HAP-1 (cell line): ENCODE measurements around the gene FKBP9.
"Not testable (repeated sequence)": the region's sequence is repeated elsewhere in the genome, so short reads cannot be mapped to it uniquely, and the experiment has no call there.

Experiments used
- DNase-seq, 2 experiments: peaks; one replicate each; pipeline ENCODE4 v3.0.0-alpha.2; 2016 to 2020; ENCODE audit warnings: low spot score in 2 of 2
- H3K27me3 ChIP-seq: fragments of 250-450 bp; sonication (Bioruptor Pico); 2 replicates; pipeline ENCODE4 v1.5.1; 2020; ENCODE audit warnings: low read depth, mild to moderate bottlenecking, moderate library complexity
- H3K36me3 ChIP-seq: fragments of 250-450 bp; sonication (Bioruptor Pico); replicated peaks from 2 replicates; pipeline ENCODE4 v1.5.1; 2020; ENCODE audit warnings: mild to moderate bottlenecking
- H3K4me1 ChIP-seq: fragments of 250-450 bp; sonication (Bioruptor Pico); 2 replicates; pipeline ENCODE4 v1.5.1; 2020; ENCODE audit warnings: mild to moderate bottlenecking
- H3K4me3 ChIP-seq: fragments of 250-450 bp; sonication (Bioruptor Pico); 2 replicates; pipeline ENCODE4 v1.5.1; 2020; ENCODE audit warnings: mild to moderate bottlenecking, moderate library complexity
- H3K9me3 ChIP-seq: fragments of 250-450 bp; sonication (Bioruptor Pico); 2 replicates; pipeline ENCODE4 v1.5.1; 2020; ENCODE audit warnings: mild to moderate bottlenecking, moderate library complexity
- in situ Hi-C: fragments of 300-500 bp; cut with MboI; formaldehyde crosslinking; loops from 3 replicates; pipeline ENCODE4 v1.14.3; 2020; ENCODE audit warnings: low sequenced_read_pairs, inconsistent platforms, mixed read lengths

Gene FKBP9

DNA sequence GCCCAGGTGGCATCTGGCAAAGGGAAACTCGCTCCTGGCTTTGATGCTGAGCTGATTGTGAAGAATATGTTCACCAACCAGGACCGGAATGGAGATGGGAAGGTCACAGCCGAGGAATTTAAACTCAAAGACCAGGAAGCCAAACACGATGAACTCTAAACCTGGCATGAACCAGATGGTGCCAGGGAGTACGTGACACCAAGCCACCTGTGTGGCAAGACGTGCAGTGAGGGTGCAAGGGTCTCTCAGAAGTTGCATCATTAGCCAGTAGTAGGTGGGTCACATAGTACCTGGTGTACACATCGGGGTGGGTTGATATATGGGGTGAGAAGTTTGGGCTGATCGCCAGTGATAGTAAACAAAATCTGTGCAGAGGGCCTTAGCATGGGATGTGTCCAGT lies 48.0 kb downstream of the FKBP9 start:
- in situ Hi-C loops, H3K27me3 ChIP-seq, H3K4me1 ChIP-seq, DNase-seq, H3K4me3 ChIP-seq, H3K9me3 ChIP-seq, H3K36me3 ChIP-seq: not testable (repeated sequence)

- H3K9me3 ChIP-seq, in situ Hi-C loops, H3K4me3 ChIP-seq, DNase-seq, H3K4me1 ChIP-seq, H3K27me3 ChIP-seq, H3K36me3 ChIP-seq: not testable (repeated sequence)
These were observed 48.5 kb downstream of the FKBP9 start for GRCh38 chr7:33005690-33006089.

DNA sequence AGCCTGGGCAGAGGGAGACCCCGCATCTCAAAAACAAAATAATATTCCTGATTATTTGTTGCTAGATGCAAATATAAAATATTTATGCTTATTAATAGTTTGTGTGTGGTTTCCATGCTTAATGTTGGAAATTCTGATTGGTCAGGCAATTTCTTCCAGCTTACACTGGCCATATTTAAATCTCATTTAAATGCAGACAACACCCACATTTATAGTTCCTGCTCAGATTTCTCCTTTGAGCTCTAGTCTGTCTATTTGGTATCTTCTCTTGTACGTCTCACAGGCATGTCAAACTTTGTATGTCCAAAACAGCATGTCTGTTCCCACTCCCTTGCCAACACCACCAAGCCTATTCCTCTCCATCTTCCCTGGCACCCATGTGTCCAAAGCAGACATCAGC lies 52.5 kb downstream of the FKBP9 start:
- DNase-seq = no peak
- no peaks in the 10 kb centered on the region for H3K9me3 ChIP-seq
- H3K4me3 ChIP-seq = no peak overlapping the region
- in situ Hi-C loops = no loop called here
- H3K27me3 ChIP-seq = no peaks in the 10 kb centered on the region
- peaks cover 23% of the 10 kb centered on the region for H3K36me3 ChIP-seq
- H3K4me1 ChIP-seq = no peaks in the 10 kb centered on the region

- peaks cover 42% of the 10 kb centered on the region for H3K36me3 ChIP-seq
- in situ Hi-C loops = no loop called here
- H3K27me3 ChIP-seq = no peaks in the 10 kb centered on the region
- no peaks in the 10 kb centered on the region for H3K9me3 ChIP-seq
- no peaks in the 10 kb centered on the region for H3K4me1 ChIP-seq
- DNase-seq = no peak
- H3K4me3 ChIP-seq = no peak overlapping the region
These were observed 55.1 kb downstream of the FKBP9 start for GRCh38 chr7:33012364-33012763.

- no peaks in the 10 kb centered on the region for H3K27me3 ChIP-seq
- in situ Hi-C loops = no loop called here
- no peak for DNase-seq
- H3K4me1 ChIP-seq = no peaks in the 10 kb centered on the region
- H3K36me3 ChIP-seq = peaks cover 26% of the 10 kb centered on the region
- H3K9me3 ChIP-seq = no peaks in the 10 kb centered on the region
- no peak overlapping the region for H3K4me3 ChIP-seq
These were observed 67.0 kb downstream of the FKBP9 start for GRCh38 chr7:33024189-33024757.

DNA sequence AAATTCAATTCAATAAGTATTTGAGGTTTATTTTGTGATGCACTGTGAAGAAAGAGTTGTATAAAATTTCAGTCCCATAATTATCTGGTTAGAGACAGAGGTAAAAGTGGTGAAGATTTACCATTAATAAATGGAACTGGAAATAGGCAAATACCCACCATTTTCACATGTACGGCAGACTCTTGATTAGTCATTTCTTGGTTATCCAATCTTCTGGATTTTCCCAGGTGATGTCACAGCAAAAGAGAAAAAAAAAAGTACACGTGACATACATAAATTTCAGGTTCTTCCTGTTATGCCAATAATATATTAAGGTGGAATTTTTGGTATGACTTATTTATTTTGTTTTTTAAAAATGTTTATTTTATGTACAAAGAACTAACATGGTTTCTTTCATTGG lies 78.5 kb downstream of the FKBP9 start:
- Histone ChIP-seq H3K9me3 (no peaks in the 10 kb centered on the region), H3K27me3 (no peaks in the 10 kb centered on the region), H3K4me1 (peaks cover 58% of the 10 kb centered on the region), H3K4me3 (no peak overlapping the region), H3K36me3 (no peaks in the 10 kb centered on the region; the same call in 1 of the 2 replicates)
- in situ Hi-C loops = no loop called here
- no peak for DNase-seq

- in situ Hi-C loops = no loop called here
- DNase-seq = no peak
- Histone ChIP-seq H3K9me3 (no peaks in the 10 kb centered on the region), H3K4me3 (no peak overlapping the region), H3K27me3 (no peaks in the 10 kb centered on the region), H3K4me1 (peaks cover 65% of the 10 kb centered on the region), H3K36me3 (no peaks in the 10 kb centered on the region)
These were observed 81.4 kb downstream of the FKBP9 start for GRCh38 chr7:33038639-33039038.

GRCh38 chr7:33039257-33039902 lies 82.1 kb downstream of the FKBP9 start:
- Histone ChIP-seq H3K4me1 (peaks cover 67% of the 10 kb centered on the region), H3K36me3 (no peaks in the 10 kb centered on the region), H3K27me3 (no peaks in the 10 kb centered on the region), H3K9me3 (no peaks in the 10 kb centered on the region), H3K4me3 (no peak overlapping the region)
- in situ Hi-C loops = no loop called here
- DNase-seq = no peak

- Histone ChIP-seq H3K9me3 (no peaks in the 10 kb centered on the region), H3K27me3 (no peaks in the 10 kb centered on the region), H3K4me1 (peaks cover 67% of the 10 kb centered on the region), H3K4me3 (no peak overlapping the region), H3K36me3 (no peaks in the 10 kb centered on the region)
- in situ Hi-C loops = no loop called here
- DNase-seq = no peak
These were observed 82.7 kb downstream of the FKBP9 start for GRCh38 chr7:33039903-33040292.

- Histone ChIP-seq H3K9me3 (no peaks in the 10 kb centered on the region), H3K4me1 (peaks cover 61% of the 10 kb centered on the region), H3K4me3 (no peak overlapping the region), H3K36me3 (no peaks in the 10 kb centered on the region), H3K27me3 (no peaks in the 10 kb centered on the region)
- in situ Hi-C loops = no loop called here
- DNase-seq = peak; percentile 71 to 90
These were observed 83.7 kb downstream of the FKBP9 start for GRCh38 chr7:33040803-33041516.

- H3K4me1 ChIP-seq = peaks cover 59% of the 10 kb centered on the region
These were observed 84.6 kb downstream of the FKBP9 start for GRCh38 chr7:33041631-33042428.

GRCh38 chr7:33043501-33044400 lies 86.5 kb downstream of the FKBP9 start:
- Histone ChIP-seq H3K36me3 (no peaks in the 10 kb centered on the region), H3K4me3 (no peak overlapping the region), H3K27me3 (no peaks in the 10 kb centered on the region), H3K4me1 (peaks cover 45% of the 10 kb centered on the region), H3K9me3 (no peaks in the 10 kb centered on the region)
- DNase-seq = no peak
- in situ Hi-C loops = no loop called here

More at GRCh38 chr7:33041631-33042428, 84.6 kb downstream of the FKBP9 start:
- Histone ChIP-seq H3K4me3 (no peak overlapping the region), H3K36me3 (no peaks in the 10 kb centered on the region), H3K9me3 (no peaks in the 10 kb centered on the region), H3K27me3 (no peaks in the 10 kb centered on the region)
- DNase-seq = no peak
- in situ Hi-C loops = no loop called here

- H3K4me1 ChIP-seq = peaks cover 39% of the 10 kb centered on the region
- peak in 1 of 2 experiments; percentile 62 for DNase-seq
- in situ Hi-C loops = no loop called here
These were observed 87.1 kb downstream of the FKBP9 start for GRCh38 chr7:33044401-33044718.

More at GRCh38 chr7:33044401-33044718, 87.1 kb downstream of the FKBP9 start:
- Histone ChIP-seq H3K27me3 (no peaks in the 10 kb centered on the region), H3K36me3 (no peaks in the 10 kb centered on the region), H3K4me3 (no peak overlapping the region), H3K9me3 (no peaks in the 10 kb centered on the region)
